SU-DHL-6 (cell line): ENCODE data around the gene RYR2.

Experiments used
- CTCF ChIP-seq: fragments of 200-600 bp; sonication (generic); IDR thresholded peaks from one replicate; pipeline ENCODE4 v1.5.1; 2017; ENCODE audit warnings: antibody characterized with exemption, mild to moderate bottlenecking, low read length, moderate library complexity; ENCODE audit not compliant: insufficient read depth, poor library complexity, severe bottlenecking
- EZH2phosphoT487 ChIP-seq: fragments of 200-600 bp; sonication (generic), shearing (Covaris generic); conservative IDR thresholded peaks from 2 replicates; pipeline ENCODE4 v1.6.1; 2018; ENCODE audit warnings: mild to moderate bottlenecking, antibody characterized with exemption, low read length, moderate library complexity, mixed read lengths

GRCh38 chr1:237712586-237713157, 670.7 kb downstream of the RYR2 start:
- no peak for TF ChIP-seq CTCF
- TF ChIP-seq EZH2phosphoT487 = no peak
